Common myeloid progenitor, CD34-positive (primary cell): Measurements from ENCODE around the gene ZNF668.

ENCODE experiments used
- CTCF ChIA-PET: fragments of 350-600 bp; sonication (Branson Sonifier 250); formaldehyde crosslinking; loops from one replicate; lab custom pipeline; 2021; ENCODE audit warnings: antibody characterized with exemption; lab: Charles Lee
- POLR2A ChIA-PET: fragments of 350-600 bp; sonication (Branson Sonifier 250); formaldehyde crosslinking; loops from one replicate; lab custom pipeline; 2021; ENCODE audit warnings: antibody characterized with exemption; lab: Charles Lee
- DNase-seq, 3 donors: peaks; one replicate each; pipeline versions ENCODE4 v3.0.0 to v3.0.0-alpha.2; 2013
- H3K27ac ChIP-seq, 2 experiments: 1 replicate in 1 of 2; 2 replicates in 1 of 2; pipeline ENCODE4 v1.7.0; 2013; ENCODE audit warnings: inconsistent platforms in 2 of 2, low read length in 2 of 2, mild to moderate bottlenecking in 2 of 2, low read depth in 1 of 2, moderate library complexity in 1 of 2; ENCODE audit not compliant: severe bottlenecking in 2 of 2, insufficient read depth in 1 of 2, poor library complexity in 1 of 2
- H3K27me3 ChIP-seq, 5 experiments: replicated peaks in 2 of 5; 1 replicate in 3 of 5; 2 replicates in 2 of 5; pipeline versions ENCODE4 v1.6.1 to v1.7.0; 2013; ENCODE audit warnings: low read length in 4 of 5, mild to moderate bottlenecking in 2 of 5, moderate library complexity in 2 of 5, inconsistent platforms in 1 of 5; ENCODE audit not compliant: insufficient read depth in 5 of 5, control insufficient read depth in 4 of 5
- H3K36me3 ChIP-seq, 4 experiments: 1 replicate in 2 of 4; 2 replicates in 2 of 4; pipeline versions ENCODE4 v1.6.1 to v1.7.0; 2013; ENCODE audit warnings: low read length in 3 of 4, control low read depth in 1 of 4, mild to moderate bottlenecking in 1 of 4; ENCODE audit not compliant: control insufficient read depth in 4 of 4, insufficient read depth in 4 of 4
- H3K4me1 ChIP-seq, 4 experiments: 1 replicate in 3 of 4; 2 replicates in 1 of 4; pipeline versions ENCODE4 v1.6.1 to v1.7.1; 2013; ENCODE audit warnings: low read length in 3 of 4, mild to moderate bottlenecking in 3 of 4, control low read depth in 1 of 4, inconsistent platforms in 1 of 4, moderate library complexity in 1 of 4; ENCODE audit not compliant: control insufficient read depth in 4 of 4, insufficient read depth in 4 of 4; ENCODE audit errors: control extremely low read depth in 1 of 4
- H3K4me3 ChIP-seq, 7 experiments: 1 replicate in 4 of 7; 2 replicates in 3 of 7; pipeline versions ENCODE4 v1.5.1 to v1.7.0; 2013; ENCODE audit warnings: mild to moderate bottlenecking in 7 of 7, low read length in 6 of 7, moderate library complexity in 6 of 7, inconsistent platforms in 2 of 7, low read depth in 2 of 7, control low read depth in 1 of 7; ENCODE audit not compliant: insufficient read depth in 4 of 7, control insufficient read depth in 1 of 7; ENCODE audit errors: extremely low read depth in 1 of 7
- H3K9me3 ChIP-seq, 5 experiments: 1 replicate in 4 of 5; 2 replicates in 1 of 5; pipeline versions ENCODE4 v1.6.1 to v1.7.1; 2013; ENCODE audit warnings: low read length in 4 of 5, mild to moderate bottlenecking in 2 of 5, inconsistent platforms in 1 of 5, low read depth in 1 of 5, moderate library complexity in 1 of 5; ENCODE audit not compliant: control insufficient read depth in 4 of 5, insufficient read depth in 2 of 5; ENCODE audit errors: control extremely low read depth in 1 of 5
- WGBS: methylation state at CpG from one replicate; pipeline ENCODE4 v1.1.5; 2013; ENCODE audit not compliant: insufficient coverage; 5-methylcytosine and 5-hydroxymethylcytosine counted together

ZNF668 gene

GRCh38 chr16:31078597-31079341 lies 4.7 kb upstream of the ZNF668 start:
- peaks cover 6 to 74% (median 62%) of the 10 kb centered on the region in 4 experiments for H3K36me3 ChIP-seq

GRCh38 chr16:31077592-31078396 lies 3.8 kb upstream of the ZNF668 start:
- peak; percentile 42 to 75 (median 55) for DNase-seq
- POLR2A ChIA-PET: interaction anchor here (0.6 to 1.0 kb wide), 2 partner anchors 13 to 14 kb away, joined by 3 read pairs; no protein-coding TSS in a partner anchor
- H3K9me3 ChIP-seq: no peaks in the 10 kb centered on the region
- H3K36me3 ChIP-seq: peaks cover 6 to 66% (median 55%) of the 10 kb centered on the region in 4 experiments
- H3K4me1 ChIP-seq: peaks cover 4 to 27% (median 16%) of the 10 kb centered on the region in 4 experiments
- peak overlapping the region in 1 of 2 experiments; percentile 30 for H3K27ac ChIP-seq
- H3K27me3 ChIP-seq: no peaks in the 10 kb centered on the region
- WGBS: 94% methylated on average over 24 of the region's 30 CpGs
- CTCF ChIA-PET: interaction anchor here (0.8 to 1.3 kb wide), 3 partner anchors 14 to 79 kb away, joined by 3 to 4 read pairs (median 3); no protein-coding TSS in a partner anchor
- no peak overlapping the region for H3K4me3 ChIP-seq

More at GRCh38 chr16:31078597-31079341, 4.7 kb upstream of the ZNF668 start:
- Histone ChIP-seq H3K27ac (no peak overlapping the region), H3K4me1 (peaks cover 4 to 25% (median 15%) of the 10 kb centered on the region in 4 experiments), H3K9me3 (no peaks in the 10 kb centered on the region), H3K27me3 (no peaks in the 10 kb centered on the region), H3K4me3 (no peak overlapping the region)
- DNase-seq: no peak
- ChIA-PET POLR2A (interaction anchor here (1.0 kb wide), 1 partner anchor 12 kb away, joined by 3 read pairs; no protein-coding TSS in a partner anchor), CTCF (interaction anchor here (1.4 to 2.1 kb wide), 2 partner anchors 12 to 14 kb away, joined by 4 to 7 read pairs; no protein-coding TSS in a partner anchor)
- 97% methylated on average over 14 of the region's 15 CpGs for WGBS

GRCh38 chr16:31077024-31077423 lies 3.0 kb upstream of the ZNF668 start:
- CTCF ChIA-PET: interaction anchor here (0.8 to 1.3 kb wide), 3 partner anchors 15 to 80 kb away, joined by 3 to 4 read pairs (median 3); no protein-coding TSS in a partner anchor
- POLR2A ChIA-PET: interaction anchor here (0.6 kb wide), 1 partner anchor 14 kb away, joined by 3 read pairs; no protein-coding TSS in a partner anchor
- Histone ChIP-seq H3K4me3 (no peak overlapping the region), H3K36me3 (peaks cover 6 to 59% (median 50%) of the 10 kb centered on the region in 4 experiments), H3K9me3 (no peaks in the 10 kb centered on the region), H3K4me1 (peaks cover 12 to 34% (median 24%) of the 10 kb centered on the region in 4 experiments), H3K27ac (peak overlapping the region in 1 of 2 experiments; percentile 30), H3K27me3 (no peaks in the 10 kb centered on the region)
- no peak for DNase-seq
- WGBS: over 99% methylated on average over 12 of the region's 13 CpGs

- Histone ChIP-seq H3K9me3 (no peaks in the 10 kb centered on the region), H3K4me3 (no peak overlapping the region), H3K4me1 (peaks cover 12 to 41% (median 25%) of the 10 kb centered on the region in 4 experiments), H3K36me3 (peaks cover 5 to 55% (median 45%) of the 10 kb centered on the region in 4 experiments), H3K27ac (no peak overlapping the region), H3K27me3 (no peaks in the 10 kb centered on the region)
- POLR2A ChIA-PET: no interaction called here
- 94% methylated on average over 16 of the region's 16 CpGs for WGBS
- CTCF ChIA-PET: interaction anchor here (1.2 to 1.7 kb wide), 3 partner anchors 9 to 66 kb away, joined by 3 to 6 read pairs (median 5); no protein-coding TSS in a partner anchor
- DNase-seq: no peak
These were observed 2.3 kb upstream of the ZNF668 start for GRCh38 chr16:31076319-31076718.

GRCh38 chr16:31074814-31075183 lies 759 bp upstream of the ZNF668 start:
- Histone ChIP-seq H3K27me3 (no peaks in the 10 kb centered on the region), H3K27ac (peak overlapping the region; percentile 97 to 99), H3K9me3 (no peaks in the 10 kb centered on the region), H3K36me3 (peaks cover 0 to 39% (median 31%) of the 10 kb centered on the region in 4 experiments), H3K4me3 (peak overlapping the region; percentile 93 to 100 (median 97)), H3K4me1 (peaks cover 12 to 41% (median 25%) of the 10 kb centered on the region in 4 experiments)
- 0% methylated on average over 6 of the region's 7 CpGs for WGBS
- no peak for DNase-seq
- ChIA-PET CTCF (interaction anchor here (0.9 to 1.7 kb wide), 4 partner anchors 17 to 68 kb away, joined by 3 to 12 read pairs (median 4); no protein-coding TSS in a partner anchor), POLR2A (interaction anchor here (1.0 to 2.3 kb wide), 4 partner anchors 19 to 67 kb away, joined by 3 to 12 read pairs (median 4); partner anchors contain the start of gene STX4)

- Histone ChIP-seq H3K36me3 (peaks cover 0 to 25% (median 18%) of the 10 kb centered on the region in 4 experiments), H3K4me1 (peaks cover 12 to 27% (median 24%) of the 10 kb centered on the region in 4 experiments), H3K4me3 (peak overlapping the region; percentile 93 to 100 (median 97)), H3K27me3 (no peaks in the 10 kb centered on the region), H3K9me3 (no peaks in the 10 kb centered on the region), H3K27ac (peak overlapping the region; percentile 97 to 99)
- POLR2A ChIA-PET: interaction anchor here (0.5 to 2.3 kb wide), 11 partner anchors 9 to 695 kb away, joined by 3 to 12 read pairs (median 4); partner anchors contain the start of genes FUS, KAT8 and STX4
- under 1% methylated on average over 75 of the region's 83 CpGs for WGBS
- CTCF ChIA-PET: interaction anchor here (0.6 to 1.2 kb wide), 13 partner anchors 8 to 153 kb away, joined by 3 to 12 read pairs (median 3); partner anchors contain the start of genes STX4 and VKORC1
- peak; percentile 85 to 94 (median 90) for DNase-seq
These were observed 684 bp downstream of the ZNF668 start for GRCh38 chr16:31073142-31073969.
